CD4-positive, alpha-beta T cell treated with Interleukin-15 for 4 hours (primary cell): ENCODE data around the gene GNB3.

Experiments used
- DNase-seq: peaks from one replicate; pipeline ENCODE4 v3.0.0-alpha.2; 2020; ENCODE audit warnings: low spot score

Gene GNB3

GRCh38 chr12:6823182-6824084 is 17.3 kb upstream of the GNB3 start:
- no peak for DNase-seq

DNA sequence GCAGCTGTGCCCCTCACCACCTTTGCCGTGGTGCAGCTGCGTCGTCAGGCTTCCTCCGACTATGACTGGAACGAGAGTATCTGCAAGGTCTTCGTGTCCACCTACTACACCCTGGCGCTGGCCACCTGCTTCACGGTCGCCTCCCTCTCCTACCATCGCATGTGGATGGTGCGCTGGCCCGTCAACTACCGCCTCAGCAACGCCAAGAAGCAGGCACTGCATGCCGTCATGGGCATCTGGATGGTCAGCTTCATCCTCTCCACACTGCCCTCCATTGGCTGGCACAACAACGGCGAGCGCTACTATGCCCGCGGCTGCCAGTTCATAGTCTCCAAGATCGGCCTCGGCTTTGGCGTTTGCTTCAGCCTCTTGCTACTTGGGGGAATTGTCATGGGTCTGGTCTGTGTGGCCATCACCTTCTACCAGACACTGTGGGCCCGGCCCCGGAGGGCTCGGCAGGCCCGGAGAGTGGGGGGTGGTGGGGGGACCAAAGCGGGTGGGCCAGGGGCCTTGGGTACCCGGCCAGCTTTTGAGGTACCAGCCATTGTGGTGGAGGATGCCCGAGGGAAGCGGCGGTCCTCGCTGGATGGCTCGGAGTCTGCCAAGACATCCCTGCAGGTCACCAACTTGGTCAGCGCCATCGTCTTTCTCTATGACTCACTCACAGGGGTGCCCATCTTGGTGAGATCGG is 16.5 kb upstream of the GNB3 start:
- no peak for DNase-seq

- DNase-seq, result no peak
Measured at GRCh38 chr12:6824901-6825381, 15.8 kb upstream of the GNB3 start.

- peak; percentile 79 for DNase-seq
Measured at GRCh38 chr12:6825398-6826124, 15.2 kb upstream of the GNB3 start.

GRCh38 chr12:6826125-6826733 is 14.5 kb upstream of the GNB3 start:
- DNase-seq, result no peak

- DNase-seq, result no peak
Measured at GRCh38 chr12:6826734-6827436, 13.8 kb upstream of the GNB3 start.

DNA sequence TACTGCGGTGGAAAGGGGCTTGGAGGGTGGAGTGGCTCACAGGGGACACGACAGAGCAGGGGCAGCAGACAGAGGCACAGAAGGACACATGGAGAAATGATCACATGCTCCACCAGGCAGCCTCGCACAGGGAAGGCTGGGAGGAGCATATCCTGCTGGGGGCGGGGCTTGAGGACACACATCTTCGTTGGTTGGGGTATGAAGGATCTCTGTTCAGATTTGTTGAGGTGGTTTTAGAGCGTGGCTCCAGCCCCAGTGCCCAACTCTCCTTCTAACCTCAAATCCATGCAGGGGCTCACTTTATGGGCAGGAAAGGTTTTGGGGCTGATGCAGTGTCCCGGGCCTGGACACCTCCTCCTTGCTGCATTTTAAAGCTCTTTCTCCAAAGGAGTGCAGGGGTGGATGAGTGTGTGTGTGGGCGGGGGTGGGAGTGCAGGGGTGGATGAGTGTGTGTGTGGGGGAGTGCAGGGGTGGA is 13.3 kb upstream of the GNB3 start:
- peak; percentile 14 for DNase-seq

DNA sequence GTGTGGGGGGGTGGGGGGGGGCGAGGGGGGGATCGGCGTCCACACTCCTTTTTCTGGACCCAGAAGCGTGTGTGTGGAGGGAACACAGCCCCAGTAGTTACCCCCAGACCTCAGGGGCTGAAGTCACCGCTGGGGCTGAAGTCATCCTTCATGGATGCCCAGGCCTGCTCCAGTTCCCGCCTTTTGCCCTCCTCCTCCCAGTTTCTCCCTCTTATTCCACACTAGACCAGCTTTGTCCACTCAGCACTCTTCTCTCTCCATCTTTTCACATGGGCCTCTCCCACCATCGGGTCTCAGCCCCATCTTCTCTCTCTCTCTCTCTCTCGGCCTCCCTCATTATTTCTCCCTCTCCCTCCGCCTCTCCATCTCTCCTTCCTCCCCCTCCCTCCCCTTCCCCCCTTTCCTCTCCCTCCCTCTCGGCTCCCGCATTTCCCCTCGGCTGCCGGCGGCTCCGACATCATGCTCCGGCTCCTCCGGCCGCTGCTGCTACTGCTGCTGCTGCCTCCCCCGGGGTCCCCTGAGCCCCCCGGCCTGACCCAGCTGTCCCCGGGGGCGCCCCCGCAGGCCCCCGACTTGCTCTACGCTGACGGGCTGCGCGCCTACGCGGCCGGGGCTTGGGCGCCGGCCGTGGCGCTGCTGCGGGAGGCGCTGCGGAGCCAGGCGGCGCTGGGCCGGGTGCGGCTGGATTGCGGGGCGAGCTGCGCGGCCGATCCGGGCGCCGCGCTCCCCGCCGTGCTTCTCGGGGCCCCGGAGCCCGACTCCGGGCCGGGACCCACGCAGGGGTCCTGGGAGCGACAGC is 12.5 kb upstream of the GNB3 start, which contains the start of gene P3H3:
TSS of gene P3H3 (plus strand) at position 426 of the 799 bp plus-strand sequence. CDS start at position 460, 34 bp downstream.
- DNase-seq, result no peak

DNA sequence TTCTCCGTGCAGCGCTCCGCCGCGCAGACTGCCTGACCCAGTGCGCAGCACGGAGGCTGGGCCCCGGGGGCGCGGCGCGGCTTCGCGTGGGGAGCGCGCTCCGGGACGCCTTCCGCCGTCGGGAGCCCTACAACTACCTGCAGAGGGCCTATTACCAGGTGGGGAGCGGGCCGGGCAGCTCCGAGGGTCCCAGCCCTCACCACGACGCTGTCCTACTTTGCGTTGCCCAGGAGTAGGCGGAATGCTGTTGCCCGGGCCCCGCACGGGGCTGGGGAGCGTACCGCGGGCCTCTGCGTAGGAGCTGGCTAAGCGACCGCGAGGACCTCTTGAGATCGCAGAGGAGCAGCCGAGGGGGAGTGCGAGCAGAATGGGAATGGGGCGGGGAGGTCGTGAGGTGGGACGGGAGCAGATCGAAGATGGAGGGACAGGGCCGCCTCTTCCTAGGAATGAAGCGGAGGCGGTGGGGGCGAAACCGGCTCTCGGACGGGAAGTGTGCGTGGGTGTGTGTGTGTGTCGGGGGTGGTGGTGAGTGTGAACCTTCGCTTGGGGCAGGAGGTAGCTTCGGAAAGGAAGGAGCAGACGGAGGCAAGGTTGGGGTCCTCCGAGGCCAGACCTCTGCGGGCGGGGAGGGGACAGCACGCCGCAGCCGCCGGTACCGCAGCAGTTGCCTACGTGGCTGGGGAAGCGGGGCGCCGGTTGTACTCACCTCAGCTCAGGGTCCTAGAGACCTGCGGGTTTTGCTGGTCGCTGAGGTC is 11.8 kb upstream of the GNB3 start:
- peak; percentile 30 for DNase-seq

DNA sequence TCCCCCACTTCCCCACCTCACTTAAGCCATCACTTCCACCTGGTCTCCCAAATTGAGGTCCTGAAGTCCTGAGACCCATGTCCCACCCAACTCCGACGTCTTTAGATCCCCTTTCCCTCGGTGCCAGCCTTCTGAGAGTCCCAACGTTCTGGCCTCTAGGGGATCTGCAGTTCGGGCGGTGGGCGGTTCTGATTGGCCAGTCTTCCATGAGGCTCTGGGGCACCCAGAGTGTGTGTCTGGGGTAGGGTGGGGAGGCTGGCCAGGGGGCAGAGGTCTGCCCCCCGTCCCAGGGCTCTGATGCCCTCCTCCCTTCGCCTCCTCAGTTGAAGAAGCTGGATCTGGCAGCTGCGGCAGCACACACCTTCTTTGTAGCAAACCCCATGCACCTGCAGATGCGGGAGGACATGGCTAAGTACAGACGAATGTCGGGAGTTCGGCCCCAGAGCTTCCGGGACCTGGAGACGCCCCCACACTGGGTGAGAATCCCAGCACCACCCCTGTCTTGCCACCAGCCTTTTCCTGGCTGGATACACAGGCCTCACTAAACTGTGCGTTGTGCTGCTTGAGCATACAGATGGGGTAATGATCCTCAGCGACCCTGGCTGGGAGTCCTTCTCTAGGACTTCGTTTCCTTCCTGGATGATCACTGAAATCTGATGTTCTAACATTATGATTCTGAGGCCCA is 11.0 kb upstream of the GNB3 start:
- DNase-seq, result no peak

- no peak for DNase-seq
Measured at GRCh38 chr12:6830286-6830890, 10.3 kb upstream of the GNB3 start.

GRCh38 chr12:6830999-6831398 is 9.7 kb upstream of the GNB3 start:
- no peak for DNase-seq

DNA sequence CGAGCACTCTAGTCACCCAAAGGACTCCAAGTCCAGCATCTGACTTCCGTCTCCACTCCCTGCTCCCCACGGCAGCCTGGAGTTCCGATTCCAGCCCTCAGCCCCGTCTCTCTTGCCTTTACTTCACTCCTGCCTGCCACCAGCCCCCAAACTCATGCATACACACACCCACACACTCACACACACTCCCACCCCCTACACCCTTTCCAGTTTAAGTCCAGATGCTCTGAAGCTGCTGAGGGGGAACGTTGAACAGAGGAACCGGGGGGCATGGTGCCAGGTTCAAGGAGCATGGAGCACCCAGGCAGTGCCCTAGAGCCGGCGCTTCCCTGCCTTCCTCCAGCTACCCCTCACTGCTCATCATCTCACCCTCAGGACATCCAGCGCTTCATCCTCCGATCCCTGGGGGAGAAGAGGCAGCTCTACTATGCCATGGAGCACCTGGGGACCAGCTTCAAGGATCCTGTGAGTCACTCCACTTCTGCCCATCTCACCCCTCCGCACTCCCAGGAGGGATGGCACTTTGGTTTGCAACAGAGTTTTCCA is 9.2 kb upstream of the GNB3 start:
- no peak for DNase-seq

DNA sequence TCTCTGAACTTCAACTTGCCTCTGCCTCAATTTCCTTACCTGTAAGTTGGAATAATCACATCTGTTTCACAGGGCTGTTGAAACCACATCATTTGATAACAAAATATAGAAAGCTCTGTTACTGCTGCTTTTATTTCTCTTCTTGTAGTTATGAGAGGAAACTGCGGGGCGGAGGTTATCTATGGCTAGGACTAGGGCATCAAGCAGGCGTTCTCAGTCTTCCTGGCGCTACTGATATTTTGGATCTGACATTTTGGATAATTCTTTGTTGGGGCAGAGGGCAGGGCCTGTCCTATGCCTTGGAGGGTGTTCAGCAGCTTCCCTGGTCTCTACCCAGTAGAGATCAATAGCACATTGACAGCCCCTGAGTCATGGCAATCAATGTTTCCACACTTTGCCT is 8.6 kb upstream of the GNB3 start:
- DNase-seq, result no peak

GRCh38 chr12:6833189-6833890 is 7.4 kb upstream of the GNB3 start:
- no peak for DNase-seq

- no peak for DNase-seq
Measured at GRCh38 chr12:6834254-6834653, 6.5 kb upstream of the GNB3 start.

GRCh38 chr12:6834873-6835272 is 5.9 kb upstream of the GNB3 start:
- DNase-seq, result no peak

GRCh38 chr12:6836851-6837250 is 3.9 kb upstream of the GNB3 start:
- DNase-seq, result no peak
